ENCODE measurements around the gene CINP. TPM values are rescaled to one million over a fixed set of nuclear protein-coding genes. Genes with fewer than 3 reads are reported as not detected.
"Not testable (repeated sequence)": the region's sequence is repeated elsewhere in the genome, so short reads cannot be mapped to it uniquely, and the experiment has no call there.

CINP gene
- total and polyA plus RNA-seq, 7 donors, result 12.5 to 46.2 (median 21.5) TPM

GRCh38 chr14:102315121-102315520 lies 47.6 kb downstream of the CINP start:
- TF ChIP-seq POLR2AphosphoS5 (IDR thresholded peaks at IDR 0.05), result no peak
- Histone ChIP-seq H3K4me1 (peaks cover 0 to 42% (median 31%) of the 10 kb centered on the region in 4 donors), H3K36me3 (no peaks in the 10 kb centered on the region), H3K27me3 (no peaks in the 10 kb centered on the region), H3K9me3 (no peaks in the 10 kb centered on the region), H3K27ac (no peak overlapping the region), H3K4me3 (no peak overlapping the region)
- 89 to 95% methylated on average over 6 of the region's 6 CpGs for WGBS, 2 donors
- no peak for DNase-seq
- intact Hi-C loops (cut with DNase I), result loop anchor here (5.0 to 10.0 kb wide), 2 partner anchors 173 to 350 kb away; partner anchors contain the start of gene DYNC1H1

- Histone ChIP-seq H3K4me1 (peaks cover 0 to 40% (median 30%) of the 10 kb centered on the region in 4 donors), H3K27me3 (no peaks in the 10 kb centered on the region), H3K4me3 (peak overlapping the region; percentile 30 to 50 (median 48)), H3K27ac (peak overlapping the region; percentile 35 to 59 (median 46)), H3K9me3 (no peaks in the 10 kb centered on the region), H3K36me3 (no peaks in the 10 kb centered on the region)
- DNase-seq, result peak; percentile 93
- TF ChIP-seq CTCF (IDR thresholded peaks at IDR 0.05) (peak; percentile 87 to 95 (median 92)), POLR2A (IDR thresholded peaks at IDR 0.05) (no peak), POLR2AphosphoS5 (IDR thresholded peaks at IDR 0.05) (peak in 1 of 4 donors; percentile 31)
- intact Hi-C loops (cut with DNase I), result loop anchor here (1.0 to 10.0 kb wide), 4 partner anchors 79 to 350 kb away; partner anchors contain the start of gene DYNC1H1
- 7% methylated on average over 52 of the region's 52 CpGs for WGBS, 2 donors
Observed at GRCh38 chr14:102314242-102315011, 48.3 kb downstream of the CINP start.

- 0 to 1% methylated on average over 53 of the region's 53 CpGs for WGBS, 2 donors
- TF ChIP-seq POLR2AphosphoS5 (IDR thresholded peaks at IDR 0.05) (peak in 2 of 4 donors; percentile 18 to 80), POLR2A (IDR thresholded peaks at IDR 0.05) (no peak)
- H3K36me3 ChIP-seq, result no peaks in the 10 kb centered on the region
- H3K9me3 ChIP-seq, result no peaks in the 10 kb centered on the region
- H3K4me1 ChIP-seq, result peaks cover 0 to 17% (median 5%) of the 10 kb centered on the region in 4 donors
- H3K4me3 ChIP-seq, result peak within 1 kb of the TSS; percentile 60 to 81 (median 64)
- intact Hi-C loops (cut with DNase I), result loop anchor here (2.0 kb wide), 1 partner anchor 166 kb away; the partner anchor contains the start of gene WDR20
- DNase-seq, result peak; percentile 97
- peak within 1 kb of the TSS; percentile 52 to 69 (median 64) for H3K27ac ChIP-seq
- no peaks in the 10 kb centered on the region for H3K27me3 ChIP-seq
Observed at GRCh38 chr14:102304611-102305506, 57.8 kb downstream of the CINP start, which contains the start of gene MOK. TSS of gene MOK (minus strand) at chr14:102305164. CDS start at chr14:102304968, 196 bp downstream.

- no peaks in the 10 kb centered on the region for H3K9me3 ChIP-seq
- 95 to 97% methylated on average over 3 of the region's 3 CpGs for WGBS, 2 donors
- TF ChIP-seq CTCF (IDR thresholded peaks at IDR 0.05), result no peak
- no peak for TF ChIP-seq EP300 (IDR thresholded peaks at IDR 0.05)
- TF ChIP-seq POLR2AphosphoS5 (IDR thresholded peaks at IDR 0.05), result no peak
- no peak for TF ChIP-seq POLR2A (IDR thresholded peaks at IDR 0.05)
- no peak overlapping the region for H3K27ac ChIP-seq
- intact Hi-C loops (cut with DNase I), result loop anchor here (2.0 kb wide), 1 partner anchor 165 kb away; the partner anchor contains the start of gene WDR20
- DNase-seq, result no peak
- H3K36me3 ChIP-seq, result no peaks in the 10 kb centered on the region
- H3K27me3 ChIP-seq, result no peaks in the 10 kb centered on the region
- no peak overlapping the region for H3K4me3 ChIP-seq
- H3K4me1 ChIP-seq, result peaks cover 0 to 17% (median 5%) of the 10 kb centered on the region in 4 donors
Observed at GRCh38 chr14:102303664-102304063, 59.0 kb downstream of the CINP start.

- H3K4me1 ChIP-seq, result peaks cover 0 to 11% (median 0%) of the 10 kb centered on the region in 4 donors
- DNase-seq; H3K27me3 ChIP-seq; H3K27ac ChIP-seq; H3K36me3 ChIP-seq; intact Hi-C loops (cut with DNase I); H3K4me3 ChIP-seq; H3K9me3 ChIP-seq: not testable (repeated sequence)
- 75 to 94% methylated on average over 12 of the region's 12 CpGs for WGBS, 2 donors
Observed at GRCh38 chr14:102298303-102299070, 64.2 kb downstream of the CINP start.

Other genes with a start within 250 kb of the CINP start
- gene WDR20, start 223.0 kb downstream of the CINP start, total RNA-seq, result 10 to 100 TPM; 19.1 to 32.1 (median 27.3) TPM
- gene WDR20, start 223.0 kb downstream of the CINP start, polyA plus RNA-seq, result 10 to 100 TPM; 13.8 to 21.0 (median 16.4) TPM
- 10 to 100 TPM in 2 of 4 donors, 1 to 10 TPM in 2; 7.5 to 17.2 (median 11.2) TPM for gene MOK, start 57.7 kb downstream of the CINP start, total RNA-seq
- 10 to 100 TPM in 1 of 3 donors, 1 to 10 TPM in 2; 1.8 to 10.2 (median 6.0) TPM for gene MOK, start 57.7 kb downstream of the CINP start, polyA plus RNA-seq
- 10 to 100 TPM in 1 of 4 donors, 1 to 10 TPM in 3; 5.7 to 12.2 (median 8.2) TPM for gene ZNF839, start 43.1 kb downstream of the CINP start, total RNA-seq
- gene ZNF839, start 43.1 kb downstream of the CINP start, polyA plus RNA-seq, result 1 to 10 TPM; 4.6 to 9.3 (median 6.0) TPM
- gene TECPR2, start 51 bp upstream of the CINP start, total RNA-seq, result 10 to 100 TPM; 15.3 to 51.0 (median 17.2) TPM
- gene TECPR2, start 51 bp upstream of the CINP start, polyA plus RNA-seq, result 1 to 10 TPM; 2.1 to 9.0 (median 8.5) TPM
- 10 to 100 TPM; 16.1 to 36.0 (median 23.4) TPM for gene ANKRD9, start 146.9 kb upstream of the CINP start, total RNA-seq
- 10 to 100 TPM in 2 of 3 donors, 1 to 10 TPM in 1; 9.6 to 28.7 (median 16.4) TPM for gene ANKRD9, start 146.9 kb upstream of the CINP start, polyA plus RNA-seq
- 10 to 100 TPM in 3 of 4 donors, 1 to 10 TPM in 1; 8.9 to 11.9 (median 11.8) TPM for gene RCOR1, start 229.8 kb upstream of the CINP start, total RNA-seq
- 10 to 100 TPM in 2 of 3 donors, 1 to 10 TPM in 1; 7.2 to 12.5 (median 10.6) TPM for gene RCOR1, start 229.8 kb upstream of the CINP start, polyA plus RNA-seq